ENCODE data around the gene HMGXB3. TPM values are rescaled to one million over a fixed set of nuclear protein-coding genes. Genes with fewer than 3 reads are reported as not detected.

HMGXB3 gene
- total and polyA plus RNA-seq, 4 donors, result 2.7 to 22.9 (median 11.0) TPM

GRCh38 chr5:150009671-150010387 lies 9.3 kb downstream of the HMGXB3 start:
- no peak overlapping the region for H3K27ac ChIP-seq (ENCODE audit: low read depth in 1 of 2, low read length in 2 of 2)
- no peaks in the 10 kb centered on the region for H3K27me3 ChIP-seq (ENCODE audit: control insufficient read depth in 4 of 4, insufficient read depth in 4 of 4, low read length in 3 of 4)
- no peak for DNase-seq (ENCODE audit: low spot score)
- no peak overlapping the region for H3K4me3 ChIP-seq (ENCODE audit: low read depth in 1 of 3, low read length in 3 of 3)
- TF ChIP-seq RAD21 (IDR thresholded peaks at IDR 0.05) (no peak), TAF1 (conservative IDR thresholded peaks at IDR 0.05) (no peak)
- H3K9me3 ChIP-seq (ENCODE audit: control insufficient read depth in 4 of 4, low read length in 3 of 4), result no peaks in the 10 kb centered on the region
- H3K9ac ChIP-seq (ENCODE audit: low read depth in 1 of 2, low read length in 2 of 2), result no peak overlapping the region
- peaks cover 4 to 61% (median 49%) of the 10 kb centered on the region in 4 donors for H3K36me3 ChIP-seq (ENCODE audit: control insufficient read depth in 4 of 4, insufficient read depth in 3 of 4, low read depth in 1 of 4, low read length in 3 of 4)
- 93% methylated on average over 6 of the region's 6 CpGs for WGBS
- no peaks in the 10 kb centered on the region for H3K4me1 ChIP-seq (ENCODE audit: control insufficient read depth in 4 of 4, insufficient read depth in 4 of 4, low read length in 3 of 4)

GRCh38 chr5:150013931-150014330 lies 13.4 kb downstream of the HMGXB3 start:
- no peak overlapping the region for H3K4me3 ChIP-seq (ENCODE audit: low read depth in 1 of 3, low read length in 3 of 3)
- no peaks in the 10 kb centered on the region for H3K9me3 ChIP-seq (ENCODE audit: control insufficient read depth in 4 of 4, low read length in 3 of 4)
- H3K36me3 ChIP-seq (ENCODE audit: control insufficient read depth in 4 of 4, insufficient read depth in 3 of 4, low read depth in 1 of 4, low read length in 3 of 4), result peaks cover 7 to 75% (median 52%) of the 10 kb centered on the region in 4 donors
- no peaks in the 10 kb centered on the region for H3K4me1 ChIP-seq (ENCODE audit: control insufficient read depth in 4 of 4, insufficient read depth in 4 of 4, low read length in 3 of 4)
- no peak for TF ChIP-seq CTCF (IDR thresholded peaks at IDR 0.05; ENCODE audit: low read depth, low read length, missing input control)
- TF ChIP-seq EGR1 (IDR thresholded peaks at IDR 0.05; ENCODE audit: low read depth in 2 of 2), result no peak
- no peak for TF ChIP-seq RAD21 (IDR thresholded peaks at IDR 0.05)
- no peak for TF ChIP-seq ZBTB33 (IDR thresholded peaks at IDR 0.05)
- no peak for TF ChIP-seq REST (IDR thresholded peaks at IDR 0.05)
- H3K27ac ChIP-seq (ENCODE audit: low read depth in 1 of 2, low read length in 2 of 2), result no peak overlapping the region
- no peaks in the 10 kb centered on the region for H3K27me3 ChIP-seq (ENCODE audit: control insufficient read depth in 4 of 4, insufficient read depth in 4 of 4, low read length in 3 of 4)
- WGBS, result 94% methylated on average over 4 of the region's 4 CpGs
- no peak for DNase-seq (ENCODE audit: low spot score)
- no peak overlapping the region for H3K9ac ChIP-seq (ENCODE audit: low read depth in 1 of 2, low read length in 2 of 2)

GRCh38 chr5:150014456-150014855 lies 13.9 kb downstream of the HMGXB3 start:
- Histone ChIP-seq H3K4me3 (ENCODE audit: low read depth in 1 of 3, low read length in 3 of 3) (no peak overlapping the region), H3K36me3 (ENCODE audit: control insufficient read depth in 4 of 4, insufficient read depth in 3 of 4, low read depth in 1 of 4, low read length in 3 of 4) (peaks cover 10 to 76% (median 56%) of the 10 kb centered on the region in 4 donors), H3K27ac (ENCODE audit: low read depth in 1 of 2, low read length in 2 of 2) (no peak overlapping the region), H3K9ac (ENCODE audit: low read depth in 1 of 2, low read length in 2 of 2) (no peak overlapping the region), H3K9me3 (ENCODE audit: control insufficient read depth in 4 of 4, low read length in 3 of 4) (no peaks in the 10 kb centered on the region), H3K4me1 (ENCODE audit: control insufficient read depth in 4 of 4, insufficient read depth in 4 of 4, low read length in 3 of 4) (no peaks in the 10 kb centered on the region), H3K27me3 (ENCODE audit: control insufficient read depth in 4 of 4, insufficient read depth in 4 of 4, low read length in 3 of 4) (no peaks in the 10 kb centered on the region)
- WGBS, result 94% methylated on average over 3 of the region's 3 CpGs
- no peak for DNase-seq (ENCODE audit: low spot score)
- TF ChIP-seq FOXA1 (IDR thresholded peaks at IDR 0.05), result no peak
- TF ChIP-seq CTCF (IDR thresholded peaks at IDR 0.05; ENCODE audit: low read depth, low read length, missing input control), result no peak
- TF ChIP-seq ZBTB33 (IDR thresholded peaks at IDR 0.05), result no peak
- no peak for TF ChIP-seq RAD21 (IDR thresholded peaks at IDR 0.05)
- TF ChIP-seq ATF3 (IDR thresholded peaks at IDR 0.05), result no peak
- TF ChIP-seq MAX (IDR thresholded peaks at IDR 0.05), result no peak
- no peak for TF ChIP-seq EGR1 (IDR thresholded peaks at IDR 0.05; ENCODE audit: low read depth in 2 of 2)
- TF ChIP-seq SP1 (IDR thresholded peaks at IDR 0.05), result no peak
